A549 treated with AZD9567 at 1 μM for 4 hours (cell line): ENCODE measurements around the gene RIOX2. TPM values are rescaled to one million over a fixed set of nuclear protein-coding genes. Genes with fewer than 3 reads are reported as not detected.

Experiments used
- total RNA-seq: library from RNA; stranded (reverse); fragments of 200-300 nt; extraction: Qiagen RNA extraction; gene quantifications from 5 replicates; pipeline ENCODE4 v1.2.3, GENCODE V29; 2022; ENCODE audit not compliant: insufficient read depth

The RIOX2 gene
- total RNA-seq: 29.9 to 38.4 TPM (median 31.2 TPM) in 5 replicates

DNA sequence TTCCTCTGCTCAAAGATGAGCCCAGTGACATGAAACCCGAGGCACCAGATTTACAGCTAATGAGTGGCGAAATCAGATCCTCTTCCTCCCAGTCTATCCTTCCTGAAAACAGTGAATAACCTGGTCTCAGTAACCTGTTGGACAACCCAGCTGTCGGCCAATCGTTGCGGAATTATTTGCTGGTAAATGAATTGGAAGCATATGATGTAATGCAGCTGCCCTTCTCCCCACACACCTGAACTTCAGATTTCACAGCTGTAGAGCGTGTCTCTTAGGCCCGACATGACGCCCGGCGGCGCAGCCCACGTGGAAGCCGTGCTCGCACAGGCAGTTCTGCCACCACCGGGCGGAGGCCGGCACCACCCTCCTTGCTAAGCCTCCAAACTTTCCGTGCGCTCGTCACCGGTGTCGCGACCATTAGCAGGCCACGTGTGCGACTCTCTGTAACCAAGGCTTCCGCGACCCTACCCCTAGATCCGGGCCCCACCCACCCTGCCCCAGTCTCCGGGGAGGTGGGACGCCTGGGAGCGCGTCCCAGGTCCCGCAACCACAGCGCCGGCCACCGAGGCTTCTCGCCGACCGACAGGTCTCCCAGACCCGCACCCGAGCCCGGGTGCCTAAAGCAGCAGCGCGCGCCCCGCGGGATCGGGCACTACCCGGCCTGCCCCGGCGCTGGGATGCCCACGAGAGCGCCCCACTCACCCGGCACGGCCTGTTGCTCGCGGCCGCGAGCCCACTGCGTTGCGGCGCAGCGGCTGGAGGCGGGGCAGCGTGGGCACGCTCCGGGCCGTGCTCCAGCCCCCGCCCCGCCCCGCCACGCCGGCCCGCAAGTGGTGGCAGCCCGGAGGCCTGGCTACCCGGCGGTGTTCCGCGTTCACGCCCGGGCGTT lies at the start of gene RIOX2:
Gene RIOX2, minus strand, starts transcription at position 753 of the 889 bp plus-strand sequence. CDS start 4,838 bp downstream, outside the sequence.

Other genes with a start within 250 kb of the RIOX2 start
- gene ARL6, start 207.7 kb downstream of the RIOX2 start, total RNA-seq: 4.7 to 6.6 TPM (median 5.7 TPM) in 5 replicates
- 6.0 to 9.5 TPM (median 6.6 TPM) in 5 replicates for gene CRYBG3, start 150.4 kb downstream of the RIOX2 start, total RNA-seq
- gene GABRR3, start 62.9 kb upstream of the RIOX2 start, total RNA-seq: not detected in 5 replicates
- not detected in 5 replicates for gene OR5AC2, start 114.7 kb upstream of the RIOX2 start, total RNA-seq
- not detected in 5 replicates for gene OR5H1, start 158.3 kb upstream of the RIOX2 start, total RNA-seq
- gene OR5H14, start 175.0 kb upstream of the RIOX2 start, total RNA-seq: not detected in 5 replicates
- not detected in 5 replicates for gene OR5H15, start 194.3 kb upstream of the RIOX2 start, total RNA-seq